ENCODE measurements around the gene KCNMB4.

DNA sequence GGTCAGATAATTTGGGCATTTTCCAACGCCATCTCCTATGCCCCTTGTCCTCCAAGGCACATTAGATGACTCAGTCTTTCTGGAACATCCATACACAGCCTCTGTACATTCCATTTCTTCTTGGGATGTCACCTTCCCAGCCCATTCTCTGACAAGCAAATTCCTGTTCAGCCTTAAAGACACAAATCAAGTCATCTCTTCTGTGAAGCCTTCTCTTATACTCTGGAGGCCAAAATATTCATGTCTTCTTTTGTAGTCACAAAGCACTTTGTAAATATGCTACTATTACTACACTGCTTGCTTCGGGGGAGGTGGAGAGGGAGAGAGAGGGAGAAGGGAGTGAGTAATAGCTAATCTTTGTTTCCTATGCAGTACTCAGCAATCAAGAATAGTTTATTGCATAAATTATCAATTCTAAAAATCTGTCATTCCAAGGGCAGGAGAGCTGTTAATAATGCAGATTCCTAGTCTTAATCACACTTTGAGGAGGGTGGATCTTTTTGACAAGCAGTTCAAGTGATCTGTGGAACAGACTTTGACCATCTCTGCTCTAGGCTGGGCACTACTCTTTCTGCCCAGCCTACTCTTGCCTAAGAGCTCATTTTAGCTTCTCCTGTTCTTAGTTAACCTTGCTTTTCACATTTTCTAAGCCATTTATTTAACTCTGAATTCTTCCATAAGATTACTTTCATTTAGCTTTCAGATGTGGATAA is 27.9 kb downstream of the KCNMB4 start:
- TF ChIP-seq EZH2 (IDR thresholded peaks at IDR 0.05; ENCODE audit: borderline replicate concordance, low read length) = no peak
- TF ChIP-seq, protein P1, sequence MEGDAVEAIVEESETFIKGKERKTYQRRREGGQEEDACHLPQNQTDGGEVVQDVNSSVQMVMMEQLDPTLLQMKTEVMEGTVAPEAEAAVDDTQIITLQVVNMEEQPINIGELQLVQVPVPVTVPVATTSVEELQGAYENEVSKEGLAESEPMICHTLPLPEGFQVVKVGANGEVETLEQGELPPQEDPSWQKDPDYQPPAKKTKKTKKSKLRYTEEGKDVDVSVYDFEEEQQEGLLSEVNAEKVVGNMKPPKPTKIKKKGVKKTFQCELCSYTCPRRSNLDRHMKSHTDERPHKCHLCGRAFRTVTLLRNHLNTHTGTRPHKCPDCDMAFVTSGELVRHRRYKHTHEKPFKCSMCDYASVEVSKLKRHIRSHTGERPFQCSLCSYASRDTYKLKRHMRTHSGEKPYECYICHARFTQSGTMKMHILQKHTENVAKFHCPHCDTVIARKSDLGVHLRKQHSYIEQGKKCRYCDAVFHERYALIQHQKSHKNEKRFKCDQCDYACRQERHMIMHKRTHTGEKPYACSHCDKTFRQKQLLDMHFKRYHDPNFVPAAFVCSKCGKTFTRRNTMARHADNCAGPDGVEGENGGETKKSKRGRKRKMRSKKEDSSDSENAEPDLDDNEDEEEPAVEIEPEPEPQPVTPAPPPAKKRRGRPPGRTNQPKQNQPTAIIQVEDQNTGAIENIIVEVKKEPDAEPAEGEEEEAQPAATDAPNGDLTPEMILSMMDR (conservative IDR thresholded peaks at IDR 0.05 in 1 of 2, IDR thresholded peaks at IDR 0.05 in 1 of 2; ENCODE audit: extremely low read depth in 1 of 2, insufficient read depth in 1 of 2, low read depth in 1 of 2, low read length in 2 of 2) = no peak

Data from mammary epithelial cell (primary cell).